HG03520 (cell line): ENCODE results near the gene JAKMIP1.
"Not testable (repeated sequence)": the region's sequence is repeated elsewhere in the genome, so short reads cannot be mapped to it uniquely, and the experiment has no call there.

ENCODE experiments used
- ATAC-seq: cut with Tn5 transposase; IDR thresholded peaks from one replicate; pipeline ENCODE4 v1.9.1; 2021; ENCODE audit warnings: mild to moderate bottlenecking, moderate library complexity; ENCODE audit not compliant: unreplicated experiment

Gene JAKMIP1

GRCh38 chr4:6021831-6022606, 178.3 kb downstream of the JAKMIP1 start:
- ATAC-seq: no peak

GRCh38 chr4:6020613-6021012, 179.7 kb downstream of the JAKMIP1 start:
- no peak for ATAC-seq

GRCh38 chr4:6019316-6020263, 180.8 kb downstream of the JAKMIP1 start:
- ATAC-seq: no peak

GRCh38 chr4:6018331-6018730, 182.0 kb downstream of the JAKMIP1 start, which contains the start of gene C4orf50:
TSS of gene C4orf50 (minus strand) at chr4:6018431.
- no peak for ATAC-seq

GRCh38 chr4:6017800-6018199, 182.5 kb downstream of the JAKMIP1 start:
- ATAC-seq: no peak

GRCh38 chr4:6017030-6017429, 183.3 kb downstream of the JAKMIP1 start:
- no peak for ATAC-seq

- ATAC-seq: no peak
Measured at GRCh38 chr4:6013564-6013963, 186.8 kb downstream of the JAKMIP1 start.

- no peak for ATAC-seq
Measured at GRCh38 chr4:6012200-6012599, 188.1 kb downstream of the JAKMIP1 start.

- ATAC-seq: no peak
Measured at GRCh38 chr4:6011686-6012085, 188.7 kb downstream of the JAKMIP1 start.

- ATAC-seq: no peak
Measured at GRCh38 chr4:6011271-6011671, 189.1 kb downstream of the JAKMIP1 start.

GRCh38 chr4:6010789-6011188, 189.6 kb downstream of the JAKMIP1 start:
- no peak for ATAC-seq

GRCh38 chr4:6009452-6009851, 190.9 kb downstream of the JAKMIP1 start:
- ATAC-seq: no peak

GRCh38 chr4:6008766-6009385, 191.5 kb downstream of the JAKMIP1 start:
- no peak for ATAC-seq

- ATAC-seq: no peak
Measured at GRCh38 chr4:6008092-6008551, 192.2 kb downstream of the JAKMIP1 start.

GRCh38 chr4:6005175-6005574, 195.2 kb downstream of the JAKMIP1 start:
- ATAC-seq: no peak

GRCh38 chr4:6003485-6003884, 196.9 kb downstream of the JAKMIP1 start:
- not testable (repeated sequence) for ATAC-seq

- ATAC-seq: no peak
Measured at GRCh38 chr4:6002926-6003325, 197.4 kb downstream of the JAKMIP1 start.

GRCh38 chr4:6002492-6002833, 197.9 kb downstream of the JAKMIP1 start:
- ATAC-seq: no peak

GRCh38 chr4:6001680-6002491, 198.5 kb downstream of the JAKMIP1 start:
- no peak for ATAC-seq

GRCh38 chr4:5999830-6000365, 200.5 kb downstream of the JAKMIP1 start:
- no peak for ATAC-seq
